Putamen (tissue), 1 donor: ENCODE measurements around the gene OR2A14.
"Not testable (repeated sequence)": the region's sequence is repeated elsewhere in the genome, so short reads cannot be mapped to it uniquely, and the experiment has no call there.

ENCODE experiments used
- DNase-seq: peaks from one replicate; pipeline ENCODE4 v3.0.0-alpha.2; 2016; ENCODE audit warnings: low spot score

OR2A14 gene

GRCh38 chr7:144148224-144148827, 25.4 kb downstream of the OR2A14 start:
- DNase-seq, result no peak

- DNase-seq, result no peak
Measured at GRCh38 chr7:144158861-144159260, 35.9 kb downstream of the OR2A14 start.

DNA sequence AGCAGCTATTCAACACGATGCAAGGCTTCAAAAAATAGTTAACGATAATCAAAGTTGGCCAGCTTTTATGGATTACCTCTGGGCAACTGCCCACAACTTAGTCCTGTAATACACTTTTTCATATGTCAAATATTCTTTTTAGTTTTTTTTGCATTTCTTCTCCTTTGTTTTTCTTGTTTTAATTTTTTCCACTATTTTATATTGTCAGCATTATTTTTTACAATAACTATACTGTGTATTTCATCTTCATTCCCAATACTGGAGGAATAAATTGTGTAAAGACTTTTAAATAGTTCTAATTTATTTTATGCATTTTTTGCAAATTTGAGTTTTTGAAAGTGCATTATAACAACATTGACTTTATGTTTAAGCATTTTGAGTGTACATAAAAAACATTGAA, 41.8 kb downstream of the OR2A14 start:
- DNase-seq, result no peak

GRCh38 chr7:144171594-144172350, 48.8 kb downstream of the OR2A14 start:
- DNase-seq, result not testable (repeated sequence)

GRCh38 chr7:144174613-144175012, 51.6 kb downstream of the OR2A14 start:
- DNase-seq, result no peak

DNA sequence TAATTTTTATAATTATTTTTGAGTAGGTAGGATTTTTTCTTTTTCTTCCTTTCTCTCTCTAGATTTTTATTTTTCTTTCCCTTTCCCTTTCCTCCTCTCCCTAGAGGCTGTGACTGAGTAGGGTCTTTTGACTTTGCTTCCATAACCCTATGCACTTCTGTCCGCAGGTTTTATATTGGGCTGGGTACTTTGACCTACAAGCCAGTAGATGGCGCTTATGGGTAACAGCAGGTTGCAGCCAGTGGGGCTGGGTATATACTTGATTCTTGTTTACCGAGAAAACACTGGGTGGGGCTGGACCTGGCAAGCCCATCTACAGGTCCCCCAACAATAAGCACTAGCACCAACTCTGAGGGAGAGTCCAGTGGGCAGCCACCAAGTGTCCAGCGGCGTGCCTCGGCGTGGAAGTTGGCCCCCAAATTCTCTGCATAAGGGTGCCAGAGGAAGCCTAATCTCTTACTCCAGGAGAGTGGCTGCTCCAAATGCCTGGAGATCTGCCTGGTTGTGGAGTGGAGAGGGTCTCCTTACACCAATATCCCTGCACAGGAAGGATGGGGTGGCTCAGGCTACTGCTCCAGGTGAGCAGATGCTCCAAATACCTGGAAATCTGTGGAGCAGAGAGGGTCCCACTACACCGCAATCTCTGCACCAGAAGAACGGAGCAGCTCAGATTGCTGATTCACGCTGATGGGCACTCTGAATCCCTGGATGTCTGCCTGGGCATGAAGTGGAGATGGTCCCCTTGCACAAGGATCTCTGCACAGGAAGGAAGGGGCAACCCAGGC, 55.6 kb downstream of the OR2A14 start:
- DNase-seq, result not testable (repeated sequence)

GRCh38 chr7:144179165-144179479, 56.1 kb downstream of the OR2A14 start:
- not testable (repeated sequence) for DNase-seq
